ENCODE data around the gene MYH3.

DNA sequence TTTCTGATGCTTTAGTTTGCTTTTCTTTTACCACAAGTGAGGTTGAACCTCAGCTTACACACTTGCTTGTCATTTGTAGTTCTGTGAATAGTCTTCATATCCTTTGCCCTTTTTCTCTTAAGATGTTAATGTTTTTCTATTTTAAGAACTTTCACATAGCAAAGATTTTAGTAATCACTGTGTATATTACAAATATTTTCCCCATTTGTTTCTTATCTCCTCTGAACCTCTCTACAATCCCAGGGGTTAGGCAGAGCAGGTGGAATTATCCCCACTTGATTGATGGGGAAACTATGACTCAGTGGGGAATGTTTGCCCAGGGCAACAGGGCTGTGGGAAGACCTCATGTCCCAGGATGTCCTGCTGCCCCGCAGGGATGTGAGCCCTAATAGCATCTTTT is 11.7 kb upstream of the MYH3 start:
- no peak for TF ChIP-seq POLR2A (IDR thresholded peaks at IDR 0.05)
- TF ChIP-seq, protein P1, sequence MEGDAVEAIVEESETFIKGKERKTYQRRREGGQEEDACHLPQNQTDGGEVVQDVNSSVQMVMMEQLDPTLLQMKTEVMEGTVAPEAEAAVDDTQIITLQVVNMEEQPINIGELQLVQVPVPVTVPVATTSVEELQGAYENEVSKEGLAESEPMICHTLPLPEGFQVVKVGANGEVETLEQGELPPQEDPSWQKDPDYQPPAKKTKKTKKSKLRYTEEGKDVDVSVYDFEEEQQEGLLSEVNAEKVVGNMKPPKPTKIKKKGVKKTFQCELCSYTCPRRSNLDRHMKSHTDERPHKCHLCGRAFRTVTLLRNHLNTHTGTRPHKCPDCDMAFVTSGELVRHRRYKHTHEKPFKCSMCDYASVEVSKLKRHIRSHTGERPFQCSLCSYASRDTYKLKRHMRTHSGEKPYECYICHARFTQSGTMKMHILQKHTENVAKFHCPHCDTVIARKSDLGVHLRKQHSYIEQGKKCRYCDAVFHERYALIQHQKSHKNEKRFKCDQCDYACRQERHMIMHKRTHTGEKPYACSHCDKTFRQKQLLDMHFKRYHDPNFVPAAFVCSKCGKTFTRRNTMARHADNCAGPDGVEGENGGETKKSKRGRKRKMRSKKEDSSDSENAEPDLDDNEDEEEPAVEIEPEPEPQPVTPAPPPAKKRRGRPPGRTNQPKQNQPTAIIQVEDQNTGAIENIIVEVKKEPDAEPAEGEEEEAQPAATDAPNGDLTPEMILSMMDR (IDR thresholded peaks at IDR 0.05), result no peak

Measured in thyroid gland (tissue), 4 donors.